ENCODE measurements around the gene RPRD1A.
"Not testable (repeated sequence)": the region's sequence is repeated elsewhere in the genome, so short reads cannot be mapped to it uniquely, and the experiment has no call there.

RPRD1A gene

DNA sequence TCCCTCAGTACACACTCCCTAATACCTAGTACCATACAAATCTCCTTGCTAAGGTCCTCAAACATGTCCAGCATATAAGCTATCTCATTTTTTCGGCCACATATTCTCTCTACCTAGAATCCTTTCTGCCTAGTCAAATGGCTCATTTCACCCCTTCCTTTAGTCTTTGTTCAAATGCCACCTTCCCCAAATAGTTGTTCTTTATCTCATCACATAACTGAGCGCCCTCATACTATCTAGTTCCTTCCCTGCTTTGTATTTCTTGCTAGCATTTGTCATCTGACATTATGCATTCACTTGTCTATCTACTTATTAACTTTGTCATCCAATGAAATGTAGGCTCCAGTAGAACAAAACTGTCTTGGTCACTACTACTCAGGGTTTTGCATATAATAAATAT, 35.5 kb downstream of the RPRD1A start:
- Histone ChIP-seq H3K4me3 (ENCODE audit: low read depth, low read length) (no peak overlapping the region), H2AFZ (ENCODE audit: low read length, unreplicated experiment) (no peak overlapping the region), H3K4me1 (ENCODE audit: control insufficient read depth, insufficient read depth, low read length, unreplicated experiment) (no peaks in the 10 kb centered on the region), H3K27ac (ENCODE audit: low read depth, low read length) (no peak overlapping the region), H3K27me3 (ENCODE audit: insufficient read depth, low read length) (no peaks in the 10 kb centered on the region), H3K79me2 (ENCODE audit: control insufficient read depth, insufficient read depth, low read length, unreplicated experiment) (peaks cover 19% of the 10 kb centered on the region), H3K36me3 (ENCODE audit: insufficient read depth, low read length) (0 out of 2 replicates have a peak, but pooled peaks cover 6% of the 10 kb centered on the region)

DNA sequence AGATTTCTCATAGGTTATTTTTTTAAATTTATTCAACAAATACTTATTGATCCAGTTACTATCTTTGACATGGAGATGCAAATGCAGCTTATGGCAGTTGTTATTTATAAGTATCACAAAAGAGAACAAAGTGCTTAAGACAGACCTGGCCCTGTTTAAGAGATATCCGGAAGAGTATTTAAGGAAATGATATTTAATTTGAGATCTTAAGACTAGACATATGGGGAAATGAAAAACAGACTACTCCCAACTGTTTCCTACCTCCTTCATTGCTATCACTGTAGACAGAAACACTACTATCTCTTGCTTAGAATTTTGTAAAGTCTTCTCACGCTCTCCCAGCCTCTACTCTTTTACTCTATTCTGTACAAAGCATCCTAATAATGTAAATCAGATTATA, 36.0 kb downstream of the RPRD1A start:
- H3K4me3 ChIP-seq (ENCODE audit: low read depth, low read length) = no peak overlapping the region
- peaks cover 6% of the 10 kb centered on the region; the same call in 1 of the 2 replicates for H3K36me3 ChIP-seq (ENCODE audit: insufficient read depth, low read length)
- no peak overlapping the region for H3K27ac ChIP-seq (ENCODE audit: low read depth, low read length)
- no peaks in the 10 kb centered on the region for H3K4me1 ChIP-seq (ENCODE audit: control insufficient read depth, insufficient read depth, low read length, unreplicated experiment)
- peaks cover 14% of the 10 kb centered on the region for H3K79me2 ChIP-seq (ENCODE audit: control insufficient read depth, insufficient read depth, low read length, unreplicated experiment)
- no peaks in the 10 kb centered on the region for H3K27me3 ChIP-seq (ENCODE audit: insufficient read depth, low read length)
- no peak overlapping the region for H2AFZ ChIP-seq (ENCODE audit: low read length, unreplicated experiment)

DNA sequence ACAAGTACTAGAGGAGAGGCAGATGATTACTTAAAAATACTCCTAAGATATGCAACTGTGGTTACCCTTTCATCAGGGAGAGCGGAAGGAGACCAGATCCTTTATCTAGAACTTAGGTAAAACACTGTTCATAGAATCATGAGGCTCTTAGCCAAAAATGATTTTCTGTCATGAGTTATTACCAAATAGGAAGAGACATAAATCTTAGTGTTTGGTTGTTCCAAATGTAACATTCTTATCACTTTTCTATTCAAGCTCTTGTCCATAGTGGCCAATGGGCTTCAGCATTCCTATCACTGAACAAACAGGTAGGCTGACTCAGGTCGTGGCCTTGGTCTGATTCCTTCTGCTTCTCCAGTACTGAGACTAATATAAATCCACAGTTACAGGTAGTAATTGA, 38.5 kb downstream of the RPRD1A start:
- H3K27me3 ChIP-seq (ENCODE audit: insufficient read depth, low read length) = no peaks in the 10 kb centered on the region
- H3K27ac ChIP-seq (ENCODE audit: low read depth, low read length) = no peak overlapping the region
- no peaks in the 10 kb centered on the region for H3K4me1 ChIP-seq (ENCODE audit: control insufficient read depth, insufficient read depth, low read length, unreplicated experiment)
- H3K4me3 ChIP-seq (ENCODE audit: low read depth, low read length) = no peak overlapping the region
- H3K36me3 ChIP-seq (ENCODE audit: insufficient read depth, low read length) = peaks cover 9% of the 10 kb centered on the region; the same call in 1 of the 2 replicates
- H3K79me2 ChIP-seq (ENCODE audit: control insufficient read depth, insufficient read depth, low read length, unreplicated experiment) = peaks cover 2% of the 10 kb centered on the region
- H2AFZ ChIP-seq (ENCODE audit: low read length, unreplicated experiment) = no peak overlapping the region

- H3K79me2 ChIP-seq (ENCODE audit: control insufficient read depth, insufficient read depth, low read length, unreplicated experiment) = no peaks in the 10 kb centered on the region
Observed at GRCh38 chr18:36025025-36025424, 42.3 kb downstream of the RPRD1A start.

GRCh38 chr18:36024241-36024640, 43.1 kb downstream of the RPRD1A start:
- not testable (repeated sequence) for H3K4me1 ChIP-seq (ENCODE audit: control insufficient read depth, insufficient read depth, low read length, unreplicated experiment); H3K27ac ChIP-seq (ENCODE audit: low read depth, low read length); H3K36me3 ChIP-seq (ENCODE audit: insufficient read depth, low read length); H3K4me3 ChIP-seq (ENCODE audit: low read depth, low read length); H3K27me3 ChIP-seq (ENCODE audit: insufficient read depth, low read length); H2AFZ ChIP-seq (ENCODE audit: low read length, unreplicated experiment); H3K79me2 ChIP-seq (ENCODE audit: control insufficient read depth, insufficient read depth, low read length, unreplicated experiment)

More at GRCh38 chr18:36025025-36025424, 42.3 kb downstream of the RPRD1A start:
- no peak overlapping the region for H3K27ac ChIP-seq (ENCODE audit: low read depth, low read length)
- no peak overlapping the region for H3K4me3 ChIP-seq (ENCODE audit: low read depth, low read length)
- no peak overlapping the region for H2AFZ ChIP-seq (ENCODE audit: low read length, unreplicated experiment)
- peaks cover 9% of the 10 kb centered on the region; the same call in 1 of the 2 replicates for H3K36me3 ChIP-seq (ENCODE audit: insufficient read depth, low read length)
- H3K27me3 ChIP-seq (ENCODE audit: insufficient read depth, low read length) = no peaks in the 10 kb centered on the region
- H3K4me1 ChIP-seq (ENCODE audit: control insufficient read depth, insufficient read depth, low read length, unreplicated experiment) = no peaks in the 10 kb centered on the region

DNA sequence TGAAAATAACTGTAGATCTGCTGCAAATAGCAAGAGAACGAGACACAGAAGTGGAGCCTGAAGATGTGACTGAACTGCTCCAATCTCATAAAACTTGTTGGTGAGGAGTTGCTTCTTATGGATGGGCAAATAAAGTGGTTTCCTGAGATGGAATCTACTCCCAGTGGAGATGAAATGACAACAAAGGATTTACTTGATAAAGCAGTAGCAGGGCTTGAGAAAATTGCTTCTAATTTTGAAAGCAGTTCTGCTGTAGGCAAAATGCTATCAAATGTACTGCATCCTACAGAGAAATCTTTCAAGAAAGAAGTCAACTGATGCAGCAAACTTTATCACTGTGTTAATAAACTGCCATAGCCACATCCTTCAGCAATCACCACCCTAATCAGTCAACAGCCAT, 44.0 kb downstream of the RPRD1A start:
- Histone ChIP-seq H2AFZ (ENCODE audit: low read length, unreplicated experiment) (no peak overlapping the region), H3K4me3 (ENCODE audit: low read depth, low read length) (no peak overlapping the region), H3K27me3 (ENCODE audit: insufficient read depth, low read length) (no peaks in the 10 kb centered on the region), H3K36me3 (ENCODE audit: insufficient read depth, low read length) (peaks cover 3% of the 10 kb centered on the region; the same call in 1 of the 2 replicates), H3K4me1 (ENCODE audit: control insufficient read depth, insufficient read depth, low read length, unreplicated experiment) (no peaks in the 10 kb centered on the region), H3K27ac (ENCODE audit: low read depth, low read length) (no peak overlapping the region), H3K79me2 (ENCODE audit: control insufficient read depth, insufficient read depth, low read length, unreplicated experiment) (no peaks in the 10 kb centered on the region)

- Histone ChIP-seq H3K4me1 (ENCODE audit: control insufficient read depth, insufficient read depth, low read length, unreplicated experiment) (no peaks in the 10 kb centered on the region), H2AFZ (ENCODE audit: low read length, unreplicated experiment) (no peak overlapping the region), H3K79me2 (ENCODE audit: control insufficient read depth, insufficient read depth, low read length, unreplicated experiment) (no peaks in the 10 kb centered on the region), H3K36me3 (ENCODE audit: insufficient read depth, low read length) (no peaks in the 10 kb centered on the region), H3K27ac (ENCODE audit: low read depth, low read length) (no peak overlapping the region), H3K27me3 (ENCODE audit: insufficient read depth, low read length) (no peaks in the 10 kb centered on the region), H3K4me3 (ENCODE audit: low read depth, low read length) (no peak overlapping the region)
Observed at GRCh38 chr18:36020174-36020711, 47.1 kb downstream of the RPRD1A start.

DNA sequence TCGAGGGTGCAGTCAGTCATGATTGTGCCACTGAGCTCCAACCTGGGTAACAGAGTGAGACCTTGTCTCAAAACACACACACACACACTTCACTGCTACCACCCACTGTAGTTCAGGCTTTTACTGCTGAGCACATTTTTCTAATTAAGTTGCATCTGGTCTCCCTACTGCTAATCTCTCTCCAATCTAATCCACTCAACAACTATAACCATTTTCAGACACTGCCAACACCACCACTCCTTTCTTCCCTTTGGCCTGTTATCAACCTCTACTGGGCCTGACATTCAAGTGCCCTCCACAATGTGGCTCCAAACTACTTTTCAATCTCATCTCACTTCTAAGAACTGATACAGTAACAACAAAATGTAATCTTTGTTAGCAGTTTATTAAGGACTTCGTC, 50.1 kb downstream of the RPRD1A start:
- H3K4me1 ChIP-seq (ENCODE audit: control insufficient read depth, insufficient read depth, low read length, unreplicated experiment) = no peaks in the 10 kb centered on the region
- no peak overlapping the region for H3K27ac ChIP-seq (ENCODE audit: low read depth, low read length)
- H2AFZ ChIP-seq (ENCODE audit: low read length, unreplicated experiment) = no peak overlapping the region
- no peaks in the 10 kb centered on the region for H3K79me2 ChIP-seq (ENCODE audit: control insufficient read depth, insufficient read depth, low read length, unreplicated experiment)
- H3K36me3 ChIP-seq (ENCODE audit: insufficient read depth, low read length) = no peaks in the 10 kb centered on the region
- no peaks in the 10 kb centered on the region for H3K27me3 ChIP-seq (ENCODE audit: insufficient read depth, low read length)
- no peak overlapping the region for H3K4me3 ChIP-seq (ENCODE audit: low read depth, low read length)

- H3K27ac ChIP-seq (ENCODE audit: low read depth, low read length) = no peak overlapping the region
- no peaks in the 10 kb centered on the region for H3K27me3 ChIP-seq (ENCODE audit: insufficient read depth, low read length)
- no peaks in the 10 kb centered on the region for H3K4me1 ChIP-seq (ENCODE audit: control insufficient read depth, insufficient read depth, low read length, unreplicated experiment)
- no peaks in the 10 kb centered on the region for H3K79me2 ChIP-seq (ENCODE audit: control insufficient read depth, insufficient read depth, low read length, unreplicated experiment)
- H3K36me3 ChIP-seq (ENCODE audit: insufficient read depth, low read length) = no peaks in the 10 kb centered on the region
- no peak overlapping the region for H3K4me3 ChIP-seq (ENCODE audit: low read depth, low read length)
- no peak overlapping the region for H2AFZ ChIP-seq (ENCODE audit: low read length, unreplicated experiment)
Observed at GRCh38 chr18:36015629-36016028, 51.7 kb downstream of the RPRD1A start.

GRCh38 chr18:36012891-36013290, 54.5 kb downstream of the RPRD1A start:
- Histone ChIP-seq H3K36me3 (ENCODE audit: insufficient read depth, low read length) (no peaks in the 10 kb centered on the region), H2AFZ (ENCODE audit: low read length, unreplicated experiment) (no peak overlapping the region), H3K4me1 (ENCODE audit: control insufficient read depth, insufficient read depth, low read length, unreplicated experiment) (no peaks in the 10 kb centered on the region), H3K27ac (ENCODE audit: low read depth, low read length) (no peak overlapping the region), H3K79me2 (ENCODE audit: control insufficient read depth, insufficient read depth, low read length, unreplicated experiment) (no peaks in the 10 kb centered on the region), H3K27me3 (ENCODE audit: insufficient read depth, low read length) (no peaks in the 10 kb centered on the region), H3K4me3 (ENCODE audit: low read depth, low read length) (no peak overlapping the region)

- Histone ChIP-seq H3K27me3 (ENCODE audit: insufficient read depth, low read length) (no peaks in the 10 kb centered on the region), H3K4me3 (ENCODE audit: low read depth, low read length) (no peak overlapping the region), H3K36me3 (ENCODE audit: insufficient read depth, low read length) (no peaks in the 10 kb centered on the region), H3K79me2 (ENCODE audit: control insufficient read depth, insufficient read depth, low read length, unreplicated experiment) (no peaks in the 10 kb centered on the region), H2AFZ (ENCODE audit: low read length, unreplicated experiment) (no peak overlapping the region), H3K27ac (ENCODE audit: low read depth, low read length) (no peak overlapping the region), H3K4me1 (ENCODE audit: control insufficient read depth, insufficient read depth, low read length, unreplicated experiment) (no peaks in the 10 kb centered on the region)
Observed at GRCh38 chr18:36009214-36009613, 58.1 kb downstream of the RPRD1A start.
